NCI-H460 (cell line): Measurements from ENCODE around the gene PFKFB3. TPM values are rescaled to one million over a fixed set of nuclear protein-coding genes. Genes with fewer than 3 reads are reported as not detected.
"Not testable (repeated sequence)": the region's sequence is repeated elsewhere in the genome, so short reads cannot be mapped to it uniquely, and the experiment has no call there.

Experiments used
- DNase-seq: peaks from one replicate; pipeline ENCODE4 v3.0.0-alpha.2; 2016; ENCODE audit warnings: low read depth; ENCODE audit errors: extremely low read depth
- total RNA-seq: library from RNA; depleted of rRNA; stranded (reverse); fragments of >200 nt; shearing (Covaris generic); gene quantifications from 2 replicates; pipeline ENCODE4 v1.2.3, GENCODE V29; 2014

PFKFB3 gene
- total RNA-seq, 1 experiment from 2014 or later: 15.1 TPM

- no peak for DNase-seq
Measured at GRCh38 chr10:6269432-6269831, 66.7 kb downstream of the PFKFB3 start.

- no peak for DNase-seq
Measured at GRCh38 chr10:6269953-6270867, 67.5 kb downstream of the PFKFB3 start.

- DNase-seq: no peak
Measured at GRCh38 chr10:6270951-6271350, 68.2 kb downstream of the PFKFB3 start.

DNA sequence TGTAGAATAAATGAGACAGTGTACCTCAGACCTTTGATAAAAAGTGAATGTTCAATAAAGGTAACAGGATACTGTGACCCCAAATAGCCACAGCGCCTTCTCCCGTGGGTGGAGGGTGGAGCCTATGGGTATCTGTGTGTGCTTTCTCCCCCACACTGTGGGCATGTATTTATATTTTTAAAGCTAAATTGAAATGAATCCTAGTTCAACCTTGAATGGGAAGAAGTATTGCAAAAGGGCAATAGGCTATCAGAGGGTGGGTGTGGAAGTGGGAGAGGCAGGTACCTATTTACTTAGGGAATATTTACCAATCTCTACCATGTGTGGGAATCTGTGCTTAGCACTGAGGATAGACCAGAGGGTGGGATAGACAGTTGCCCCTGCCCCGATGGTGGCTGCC lies 68.9 kb downstream of the PFKFB3 start:
- no peak for DNase-seq

DNA sequence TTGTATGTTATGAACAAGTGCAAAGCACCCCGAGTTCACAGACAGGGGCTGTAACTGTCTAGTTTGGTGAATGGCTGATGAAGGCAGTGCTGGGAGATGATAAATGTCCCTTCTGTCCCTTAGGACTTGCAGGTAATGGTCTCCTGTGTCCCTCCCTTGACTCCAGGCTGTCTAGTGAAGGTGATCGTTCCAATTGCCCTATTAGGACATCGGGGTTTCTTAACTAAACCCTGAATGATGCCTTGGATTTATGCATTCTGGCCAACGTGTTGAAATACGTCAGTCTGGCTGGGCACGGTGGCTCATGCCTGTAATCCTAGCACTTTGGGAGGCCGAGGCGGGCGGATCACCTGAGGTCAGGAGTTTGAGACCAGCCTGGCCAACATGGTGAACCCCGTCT lies 69.4 kb downstream of the PFKFB3 start:
- no peak for DNase-seq

DNA sequence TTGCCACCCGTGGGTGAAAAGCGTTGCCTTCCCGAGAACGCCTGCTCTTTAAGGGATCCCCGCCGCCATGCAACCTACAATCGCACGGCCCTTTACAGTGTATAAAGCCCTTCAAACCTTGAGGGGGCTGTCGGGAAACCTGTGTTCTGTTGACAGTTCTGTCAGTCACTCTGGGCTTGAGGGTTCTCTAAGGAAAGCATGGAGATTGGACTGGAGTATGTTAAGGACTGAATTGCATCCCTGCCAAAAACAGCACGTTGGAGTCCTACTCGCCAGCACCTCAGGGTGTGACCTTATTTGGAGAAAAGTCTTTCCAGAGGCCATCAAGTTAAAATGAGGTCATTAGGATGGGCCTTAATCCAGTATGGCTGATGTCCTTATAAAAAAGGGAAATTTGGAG lies 70.6 kb downstream of the PFKFB3 start:
- no peak for DNase-seq

GRCh38 chr10:6274040-6274439 lies 71.3 kb downstream of the PFKFB3 start:
- no peak for DNase-seq

GRCh38 chr10:6274484-6274883 lies 71.8 kb downstream of the PFKFB3 start:
- DNase-seq: no peak

DNA sequence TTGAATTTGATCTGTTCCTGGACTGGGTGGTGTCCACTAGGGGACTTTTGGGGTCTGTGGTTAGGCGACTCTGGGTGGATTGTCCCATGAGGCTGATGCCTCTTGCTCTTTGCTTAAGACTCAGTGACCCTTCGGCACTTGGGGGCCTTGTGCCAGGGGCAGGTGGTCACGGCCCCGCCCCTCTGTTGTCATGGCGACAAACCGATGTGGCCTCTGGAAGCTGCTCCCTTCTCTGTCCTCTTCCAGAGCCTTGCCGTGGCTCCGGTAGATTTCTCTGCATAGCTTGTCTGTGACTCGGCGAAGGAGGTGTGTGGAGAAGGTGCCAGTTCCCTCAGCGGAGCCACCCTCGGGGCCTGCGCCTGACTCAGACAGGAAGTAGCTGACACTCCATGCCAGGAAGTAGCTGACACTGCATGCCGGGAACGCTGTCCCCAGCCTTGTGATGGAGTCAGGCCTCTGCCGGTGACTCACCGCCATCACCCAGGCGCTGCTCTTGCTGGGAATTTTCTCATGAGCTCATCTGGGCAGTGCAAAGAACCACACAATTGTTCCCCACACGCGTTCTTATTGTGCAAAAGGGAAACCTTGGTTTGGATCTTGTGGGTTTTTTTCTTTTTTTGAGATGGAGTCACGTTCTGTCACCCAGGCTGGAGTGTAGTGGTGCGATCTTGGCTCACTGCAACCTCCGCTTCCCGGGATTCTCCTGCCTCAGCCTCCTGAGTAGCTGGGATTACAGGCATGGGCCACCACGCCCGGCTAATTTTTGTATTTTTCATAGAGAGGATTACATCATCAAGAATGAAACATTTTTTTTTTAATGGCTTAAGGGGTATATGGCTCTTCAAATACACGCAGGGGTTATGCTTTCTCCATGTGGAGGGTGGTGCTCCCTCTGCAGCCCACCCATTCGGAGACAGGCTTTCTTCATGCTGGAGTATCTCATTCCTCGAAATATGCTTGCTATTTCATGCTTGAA lies 72.6 kb downstream of the PFKFB3 start:
- peak; percentile 91 for DNase-seq

GRCh38 chr10:6276356-6276755 lies 73.6 kb downstream of the PFKFB3 start:
- DNase-seq: no peak

- no peak for DNase-seq
Measured at GRCh38 chr10:6278519-6279120, 75.9 kb downstream of the PFKFB3 start.

GRCh38 chr10:6279540-6280267 lies 77.0 kb downstream of the PFKFB3 start:
- peak; percentile 14 for DNase-seq

- DNase-seq: no peak
Measured at GRCh38 chr10:6280291-6280690, 77.6 kb downstream of the PFKFB3 start.

GRCh38 chr10:6282454-6282958 lies 79.8 kb downstream of the PFKFB3 start:
- DNase-seq: no peak

- DNase-seq: no peak
Measured at GRCh38 chr10:6283655-6284054, 80.9 kb downstream of the PFKFB3 start.

DNA sequence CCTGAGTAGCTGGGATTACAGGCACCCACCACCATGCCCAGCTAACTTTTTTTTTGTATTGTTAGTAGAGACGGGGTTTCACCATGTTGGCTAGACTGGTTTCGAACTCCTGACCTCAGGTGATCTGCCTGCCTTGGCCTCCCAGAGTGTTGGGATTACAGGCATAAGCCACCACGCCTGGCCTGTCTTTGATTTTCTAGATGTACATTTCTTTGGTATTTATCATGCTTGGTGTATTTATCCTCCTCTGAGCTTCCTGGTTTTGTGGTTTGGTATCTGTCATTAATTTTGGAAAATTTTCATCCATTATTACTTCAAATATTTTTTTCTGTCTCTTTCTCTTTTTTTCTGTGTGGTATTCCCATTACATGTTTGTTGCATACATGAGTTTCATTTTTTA lies 87.9 kb downstream of the PFKFB3 start:
- not testable (repeated sequence) for DNase-seq

- no peak for DNase-seq
Measured at GRCh38 chr10:6292741-6293151, 90.0 kb downstream of the PFKFB3 start.

DNA sequence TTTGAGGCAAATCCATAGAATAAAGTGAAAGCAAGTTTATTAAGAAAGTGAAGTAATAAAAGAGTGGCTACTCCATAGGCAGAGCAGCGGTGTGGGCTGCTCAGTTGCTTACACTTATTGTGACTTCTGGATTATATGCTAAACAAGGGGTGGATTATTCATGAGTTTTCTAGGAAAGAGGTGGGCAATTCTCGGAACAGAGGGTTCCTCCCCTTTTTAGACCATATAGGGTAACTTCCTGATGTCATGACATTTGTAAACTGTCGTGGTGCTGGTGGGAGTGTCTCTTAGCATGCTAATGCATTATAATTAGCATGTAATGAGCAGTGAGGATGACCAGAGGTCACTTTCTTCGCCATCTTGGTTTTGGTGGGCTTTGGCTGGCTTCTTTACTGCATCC lies 93.7 kb downstream of the PFKFB3 start:
- not testable (repeated sequence) for DNase-seq

DNA sequence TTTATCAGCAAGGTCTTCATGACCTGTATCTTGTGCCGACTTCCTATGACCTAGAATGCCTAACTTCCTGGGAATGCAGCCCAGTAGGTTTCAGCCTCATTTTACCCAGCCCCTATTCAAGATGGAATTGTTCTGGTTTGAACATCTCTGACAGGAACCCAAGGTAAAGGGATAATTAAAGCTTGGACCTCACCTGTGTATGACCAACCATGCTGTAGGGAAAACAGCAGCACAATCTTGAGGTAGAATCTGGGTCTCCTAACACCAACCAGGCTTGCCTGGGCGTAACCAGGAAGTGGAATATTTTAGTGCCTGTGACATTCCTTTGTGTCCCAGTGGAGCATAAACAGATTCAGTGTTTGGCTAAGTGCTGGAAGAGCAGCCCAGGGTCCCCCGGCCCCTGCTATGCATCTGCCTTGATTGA lies 94.1 kb downstream of the PFKFB3 start:
- no peak for DNase-seq

DNA sequence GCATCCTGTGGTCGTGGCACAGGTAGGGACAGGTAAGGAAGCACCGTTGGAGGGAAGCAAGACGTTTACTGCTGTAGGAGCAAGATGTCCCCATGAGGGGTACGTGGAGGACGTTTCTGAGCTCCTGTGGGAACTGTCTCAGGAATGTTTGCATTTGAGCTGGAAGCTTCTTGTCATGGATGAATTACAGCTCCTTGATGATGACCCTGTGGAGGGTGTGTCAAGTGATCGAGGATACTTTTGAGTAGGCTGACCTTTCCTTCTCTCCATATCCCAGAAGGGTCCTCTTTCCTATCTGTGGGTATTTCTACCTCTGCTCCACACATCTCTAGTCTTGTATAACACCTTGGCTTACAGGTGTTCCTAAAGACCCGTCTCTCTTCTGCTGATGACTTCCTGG lies 94.8 kb downstream of the PFKFB3 start:
- no peak for DNase-seq
